SK-N-SH treated with all-trans-retinoic acid at 6 μM for 48 hours (cell line): Measurements from ENCODE around the gene COL5A2.

Experiments used
- ARNTL ChIP-seq: fragments of 450-650 bp; formaldehyde crosslinking; IDR thresholded peaks from 2 replicates; pipeline ENCODE4 v1.5.0; 2020; ENCODE audit warnings: low read depth, mild to moderate bottlenecking, moderate library complexity, borderline replicate concordance
- BACH2 ChIP-seq: fragments of 250-450 bp; sonication (Bioruptor Pico); IDR thresholded peaks from 2 replicates; pipeline ENCODE4 v1.9.0; 2021; ENCODE audit warnings: mild to moderate bottlenecking, borderline replicate concordance
- CSRNP3 ChIP-seq: fragments of 250-450 bp; sonication (Bioruptor Pico); IDR thresholded peaks from 2 replicates; pipeline ENCODE4 v1.5.1; 2021; ENCODE audit warnings: mild to moderate bottlenecking, moderate library complexity
- GLIS3 ChIP-seq: fragments of 250-450 bp; sonication (Bioruptor Pico); IDR thresholded peaks from 2 replicates; pipeline ENCODE4 v1.5.0; 2020; ENCODE audit warnings: mild to moderate bottlenecking, moderate library complexity
- PPARA ChIP-seq: fragments of 250-450 bp; sonication (Bioruptor Pico); IDR thresholded peaks from 2 replicates; pipeline ENCODE4 v1.5.0; 2020; ENCODE audit warnings: mild to moderate bottlenecking, borderline replicate concordance
- RARB ChIP-seq: fragments of 250-450 bp; sonication (Bioruptor Pico); IDR thresholded peaks from 2 replicates; pipeline ENCODE4 v1.8.0; 2021; ENCODE audit warnings: mild to moderate bottlenecking, moderate library complexity
- TCF4 ChIP-seq: fragments of 250-450 bp; sonication (Bioruptor Pico); IDR thresholded peaks from 2 replicates; pipeline ENCODE4 v1.8.0; 2021; ENCODE audit warnings: mild to moderate bottlenecking, moderate library complexity, borderline replicate concordance
- TOX ChIP-seq: fragments of 250-450 bp; sonication (Bioruptor Pico); IDR thresholded peaks from 2 replicates; pipeline ENCODE4 v1.8.0; 2021; ENCODE audit warnings: mild to moderate bottlenecking, moderate library complexity, borderline replicate concordance
- ZFP3 ChIP-seq: fragments of 250-450 bp; sonication (Bioruptor Pico); IDR thresholded peaks from 2 replicates; pipeline ENCODE4 v1.5.0; 2020; ENCODE audit warnings: mild to moderate bottlenecking, moderate library complexity
- ZFP30 ChIP-seq: fragments of 450-650 bp; formaldehyde crosslinking; IDR thresholded peaks from 2 replicates; pipeline ENCODE4 v1.5.0; 2022; ENCODE audit warnings: mild to moderate bottlenecking, moderate library complexity
- ZNF8 ChIP-seq: fragments of 450-650 bp; formaldehyde crosslinking; IDR thresholded peaks from 2 replicates; pipeline ENCODE4 v1.5.0; 2020; ENCODE audit warnings: mild to moderate bottlenecking, moderate library complexity
- TF ChIP-seq, protein P1 (sequence below): fragments of 250-450 bp; sonication (Bioruptor Pico); IDR thresholded peaks from 2 replicates; pipeline ENCODE4 v1.8.0; 2020; ENCODE audit warnings: mild to moderate bottlenecking, moderate library complexity, borderline replicate concordance
- TF ChIP-seq, protein P2 (sequence below): fragments of 250-450 bp; sonication (Bioruptor Pico); IDR thresholded peaks from 2 replicates; pipeline ENCODE4 v1.5.1; 2020; ENCODE audit warnings: low read depth, mild to moderate bottlenecking, moderate library complexity

DNA sequence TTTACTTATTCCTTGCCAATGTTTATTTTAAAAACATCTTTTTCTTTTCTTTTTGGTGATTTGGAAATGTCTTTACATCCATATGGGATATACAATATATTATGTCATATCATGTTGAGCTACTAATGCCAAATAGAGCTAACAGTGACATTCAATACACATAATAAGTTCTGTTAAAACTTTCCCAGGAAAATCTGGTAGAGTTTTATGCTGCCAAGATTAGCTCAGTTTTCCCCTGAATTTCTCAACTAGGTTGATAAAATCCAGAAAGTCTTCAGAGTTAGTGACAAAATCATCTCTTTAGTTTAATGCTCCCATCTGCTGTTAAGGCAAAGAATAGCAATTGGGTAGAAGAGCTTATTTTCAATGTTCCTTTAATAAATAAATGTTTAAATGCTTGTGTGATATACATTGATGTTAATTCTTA lies 195.5 kb downstream of the COL5A2 start:
- TF ChIP-seq PPARA (no peak), GLIS3 (no peak), RARB (CRISPR knock-in tag) (no peak), ZNF8 (CRISPR knock-in tag) (no peak), ZFP30 (CRISPR knock-in tag) (no peak), ZFP3 (CRISPR knock-in tag) (no peak), CSRNP3 (no peak), TCF4 (CRISPR knock-in tag) (no peak), BACH2 (CRISPR knock-in tag) (no peak), TOX (no peak), ARNTL (CRISPR knock-in tag) (no peak)
- TF ChIP-seq, protein P1, sequence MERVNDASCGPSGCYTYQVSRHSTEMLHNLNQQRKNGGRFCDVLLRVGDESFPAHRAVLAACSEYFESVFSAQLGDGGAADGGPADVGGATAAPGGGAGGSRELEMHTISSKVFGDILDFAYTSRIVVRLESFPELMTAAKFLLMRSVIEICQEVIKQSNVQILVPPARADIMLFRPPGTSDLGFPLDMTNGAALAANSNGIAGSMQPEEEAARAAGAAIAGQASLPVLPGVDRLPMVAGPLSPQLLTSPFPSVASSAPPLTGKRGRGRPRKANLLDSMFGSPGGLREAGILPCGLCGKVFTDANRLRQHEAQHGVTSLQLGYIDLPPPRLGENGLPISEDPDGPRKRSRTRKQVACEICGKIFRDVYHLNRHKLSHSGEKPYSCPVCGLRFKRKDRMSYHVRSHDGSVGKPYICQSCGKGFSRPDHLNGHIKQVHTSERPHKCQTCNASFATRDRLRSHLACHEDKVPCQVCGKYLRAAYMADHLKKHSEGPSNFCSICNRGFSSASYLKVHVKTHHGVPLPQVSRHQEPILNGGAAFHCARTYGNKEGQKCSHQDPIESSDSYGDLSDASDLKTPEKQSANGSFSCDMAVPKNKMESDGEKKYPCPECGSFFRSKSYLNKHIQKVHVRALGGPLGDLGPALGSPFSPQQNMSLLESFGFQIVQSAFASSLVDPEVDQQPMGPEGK (CRISPR knock-in tag) = no peak
- TF ChIP-seq, protein P2, sequence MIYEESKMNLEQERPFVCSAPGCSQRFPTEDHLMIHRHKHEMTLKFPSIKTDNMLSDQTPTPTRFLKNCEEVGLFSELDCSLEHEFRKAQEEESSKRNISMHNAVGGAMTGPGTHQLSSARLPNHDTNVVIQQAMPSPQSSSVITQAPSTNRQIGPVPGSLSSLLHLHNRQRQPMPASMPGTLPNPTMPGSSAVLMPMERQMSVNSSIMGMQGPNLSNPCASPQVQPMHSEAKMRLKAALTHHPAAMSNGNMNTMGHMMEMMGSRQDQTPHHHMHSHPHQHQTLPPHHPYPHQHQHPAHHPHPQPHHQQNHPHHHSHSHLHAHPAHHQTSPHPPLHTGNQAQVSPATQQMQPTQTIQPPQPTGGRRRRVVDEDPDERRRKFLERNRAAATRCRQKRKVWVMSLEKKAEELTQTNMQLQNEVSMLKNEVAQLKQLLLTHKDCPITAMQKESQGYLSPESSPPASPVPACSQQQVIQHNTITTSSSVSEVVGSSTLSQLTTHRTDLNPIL (CRISPR knock-in tag) = no peak
